Stomach (tissue), 4 donors: ENCODE results near the gene SOX6.
"Not testable (repeated sequence)": the region's sequence is repeated elsewhere in the genome, so short reads cannot be mapped to it uniquely, and the experiment has no call there.

ENCODE experiments used
- CTCF ChIP-seq, 7 experiments: fragments of 450-650 bp in 4 of 7; fragments of 200-600 bp in 3 of 7; sonication (generic) in 3 of 7; IDR thresholded peaks; one replicate each; pipeline ENCODE4 v1.5.1; 2016 to 2019; ENCODE audit warnings: antibody characterized with exemption in 7 of 7, control low read depth in 2 of 7, mild to moderate bottlenecking in 1 of 7
- EP300 ChIP-seq: sonication (generic); formaldehyde crosslinking; IDR thresholded peaks from one replicate; pipeline ENCODE4 v1.6.1; 2017; ENCODE audit warnings: antibody characterized with exemption

GRCh38 chr11:15922745-15923144, 433.6 kb downstream of the SOX6 start:
- not testable (repeated sequence) for TF ChIP-seq CTCF (IDR thresholded peaks at IDR 0.05); EP300
